GM21526 (cell line): Measurements from ENCODE around the gene FKBP2.
A peak's percentile ranks its signal among the peaks of the same experiment; 100 is the strongest.

ENCODE experiments used
- ATAC-seq: cut with Tn5 transposase; IDR thresholded peaks from one replicate; pipeline ENCODE4 v1.9.1; 2021; ENCODE audit warnings: moderate library complexity; ENCODE audit not compliant: unreplicated experiment, low FRiP score

Gene FKBP2

DNA sequence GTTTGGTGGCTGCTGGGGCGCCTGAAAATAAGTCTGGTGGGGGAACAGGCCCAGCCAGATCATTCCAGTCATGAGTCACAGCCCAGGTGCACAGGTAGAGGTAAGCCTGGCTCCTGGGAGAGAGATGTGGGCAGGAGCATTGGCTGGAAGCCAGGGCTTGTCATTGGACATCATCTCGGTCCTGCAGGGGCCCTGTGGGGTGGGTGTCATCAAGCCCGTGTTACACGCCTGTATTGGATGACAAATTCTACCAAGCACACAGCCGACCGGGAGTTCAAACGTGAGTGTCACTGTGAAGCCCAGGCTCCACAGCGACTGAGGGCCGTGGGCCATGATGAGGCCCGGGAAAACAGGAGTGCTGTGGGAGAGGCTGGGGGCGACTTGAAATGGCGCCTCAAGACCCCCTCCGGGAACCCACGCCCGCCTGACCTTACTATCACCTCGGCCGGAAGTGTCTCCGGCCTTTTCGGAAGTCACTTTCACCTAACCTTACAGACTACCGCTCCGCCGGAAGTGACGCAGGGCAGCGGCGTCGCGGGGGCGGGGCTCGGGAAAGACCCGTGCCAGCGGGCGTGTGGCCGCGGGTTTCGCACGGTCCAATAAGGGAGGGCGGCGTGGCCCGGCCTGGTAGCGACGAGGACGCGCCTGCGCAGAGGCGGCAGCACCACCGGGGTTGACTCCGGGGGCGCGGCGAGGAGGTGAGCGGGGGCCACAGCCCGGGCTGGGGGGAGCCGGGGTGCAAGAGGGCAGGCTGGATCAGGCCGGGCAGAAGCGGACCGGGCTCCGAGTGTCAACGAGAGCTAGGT is at the start of gene FKBP2:
FKBP2 (plus strand) TSS at position 661 of the 806 bp plus-strand sequence. CDS start 1,293 bp downstream, outside the sequence.
- ATAC-seq: peak; percentile 39

- ATAC-seq: no peak
Measured at GRCh38 chr11:64192434-64192833, 48.5 kb upstream of the FKBP2 start.

DNA sequence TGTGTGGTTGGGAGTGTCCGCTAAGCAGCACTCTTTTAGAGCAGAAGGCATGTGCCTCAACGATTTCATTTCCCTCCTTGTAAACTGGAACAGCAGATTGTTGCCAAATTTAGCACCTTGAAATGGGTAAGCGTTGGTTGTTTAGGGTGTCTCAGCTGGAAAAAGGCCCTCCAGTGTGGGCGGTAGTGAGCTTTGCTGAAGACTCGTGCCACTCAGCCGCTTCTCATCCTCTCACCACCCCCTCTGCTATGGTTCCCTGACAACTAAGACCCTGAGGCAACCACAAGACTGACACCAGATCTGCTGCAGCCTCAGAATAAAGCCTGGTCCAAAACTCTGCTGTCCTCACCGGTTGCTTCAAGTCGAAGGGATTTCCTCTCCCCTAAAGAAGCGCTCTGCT is 44.3 kb upstream of the FKBP2 start:
- no peak for ATAC-seq

- ATAC-seq: no peak
Measured at GRCh38 chr11:64198511-64198910, 42.4 kb upstream of the FKBP2 start.

- no peak for ATAC-seq
Measured at GRCh38 chr11:64201543-64201942, 39.4 kb upstream of the FKBP2 start.

DNA sequence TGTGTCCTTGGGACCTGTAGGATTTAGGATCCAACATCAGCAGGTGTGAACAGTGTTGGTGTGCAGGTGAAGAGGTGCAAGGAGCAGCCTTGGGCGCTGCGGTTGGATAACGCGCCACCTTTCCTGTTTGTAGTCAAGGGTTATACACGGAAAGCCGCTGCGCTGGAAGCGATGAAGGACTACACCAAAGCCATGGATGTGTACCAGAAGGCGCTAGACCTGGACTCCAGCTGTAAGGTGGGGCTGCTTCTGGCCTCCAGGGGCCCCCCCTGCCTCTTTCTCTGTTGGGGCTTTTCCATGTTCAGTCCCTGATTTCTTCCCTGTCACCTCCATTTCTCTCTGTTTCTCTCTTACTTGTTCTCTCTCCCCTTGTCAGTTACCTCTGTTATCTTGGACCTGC is 37.9 kb upstream of the FKBP2 start:
- ATAC-seq: no peak

DNA sequence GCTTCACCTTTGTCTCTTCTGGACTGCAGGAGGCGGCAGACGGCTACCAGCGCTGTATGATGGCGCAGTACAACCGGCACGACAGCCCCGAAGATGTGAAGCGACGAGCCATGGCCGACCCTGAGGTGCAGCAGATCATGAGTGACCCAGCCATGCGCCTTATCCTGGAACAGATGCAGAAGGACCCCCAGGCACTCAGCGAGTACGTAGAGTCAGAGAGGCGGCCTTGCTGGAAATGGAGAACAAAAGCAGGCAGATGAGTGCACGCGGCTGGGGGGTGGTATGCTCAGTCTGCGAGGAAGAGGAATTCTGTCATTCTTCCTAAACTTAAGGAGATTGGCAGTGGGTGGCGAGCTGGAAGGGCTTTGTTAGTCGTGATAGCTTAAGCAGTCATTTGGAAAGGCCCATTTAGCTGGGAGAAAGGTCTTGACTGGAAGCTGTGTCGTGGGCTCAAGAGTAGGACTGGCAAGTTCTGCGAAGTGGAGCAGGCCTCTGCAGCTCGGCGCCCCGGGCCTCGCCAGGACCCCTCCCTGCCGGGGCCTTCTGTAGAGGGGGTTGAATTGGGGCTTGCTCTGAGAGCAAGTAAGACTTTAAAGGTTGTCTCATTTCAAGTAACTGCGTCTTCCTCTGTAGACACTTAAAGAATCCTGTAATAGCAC is 37.3 kb upstream of the FKBP2 start:
- ATAC-seq: no peak

GRCh38 chr11:64204080-64204440 is 36.8 kb upstream of the FKBP2 start:
- ATAC-seq: no peak

DNA sequence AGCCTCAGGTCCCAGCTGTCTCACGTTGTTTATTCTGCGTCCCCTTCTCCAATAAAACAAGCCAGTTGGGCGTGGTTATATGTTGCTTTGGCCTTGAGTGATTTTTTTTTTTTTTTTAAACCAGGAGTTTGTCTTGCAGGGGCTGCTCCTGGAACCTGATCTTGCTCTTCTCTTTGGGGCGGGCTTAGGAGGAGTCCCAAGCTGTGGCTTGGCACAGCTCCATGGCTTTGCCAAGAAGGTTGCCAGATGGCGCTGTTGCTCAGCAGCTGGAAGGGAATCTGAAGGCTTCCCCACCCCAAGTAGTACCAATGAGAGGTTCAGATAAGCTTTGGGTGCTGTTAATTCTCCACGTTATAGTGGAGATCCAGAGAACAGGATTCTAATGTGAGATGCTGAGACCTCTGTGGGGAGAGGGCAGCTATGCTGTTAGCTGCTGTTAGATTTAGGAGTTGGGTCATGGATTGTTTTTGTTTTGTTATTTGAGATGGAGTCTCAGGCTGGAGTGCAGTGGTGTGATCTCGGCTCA is 36.4 kb upstream of the FKBP2 start:
- ATAC-seq: no peak

DNA sequence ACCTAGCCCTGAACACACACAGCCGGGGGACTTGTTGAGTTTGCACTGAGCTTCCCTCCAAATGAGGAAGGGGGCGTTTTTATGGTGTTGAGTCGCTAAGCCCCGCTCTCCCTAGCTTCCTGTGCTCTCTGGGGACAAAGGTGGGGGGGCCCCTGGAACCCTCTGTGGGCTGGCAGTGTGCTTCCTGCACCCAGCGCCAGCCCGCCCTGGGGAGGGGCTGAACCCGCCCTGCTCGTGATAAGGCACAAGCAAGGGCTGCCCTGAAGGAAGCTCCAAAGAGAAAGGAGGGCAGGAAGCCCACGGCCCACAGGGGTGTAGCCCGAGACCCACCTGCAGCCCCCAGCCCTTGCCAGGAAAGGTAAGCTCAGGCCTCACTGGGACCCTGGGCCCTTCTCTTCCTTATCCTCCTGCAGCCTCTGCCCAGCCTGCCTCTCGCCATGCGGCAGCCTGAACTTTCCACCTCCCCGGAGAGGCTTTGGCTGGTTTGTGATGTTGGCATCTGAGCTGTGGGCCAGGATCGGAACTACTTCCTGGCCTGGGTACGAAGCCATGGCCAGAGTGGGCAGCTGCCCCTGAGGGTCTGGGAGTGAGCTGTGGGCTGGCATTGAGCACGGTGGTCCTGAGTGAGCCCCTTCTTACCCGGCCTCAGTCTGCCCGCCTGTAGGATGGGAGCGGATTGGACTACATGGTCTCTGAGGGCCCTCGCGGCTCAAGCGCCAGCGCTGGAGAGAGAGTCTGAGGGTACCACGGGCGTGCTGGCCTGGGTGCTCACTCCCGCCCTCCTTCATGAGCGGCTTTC is 34.2 kb upstream of the FKBP2 start, which contains the start of gene FERMT3:
FERMT3 (plus strand) TSS at position 265 of the 799 bp plus-strand sequence. CDS start 644 bp downstream, outside the sequence.
- no peak for ATAC-seq

- peak; percentile 37 for ATAC-seq
Measured at GRCh38 chr11:64207256-64208085, 33.4 kb upstream of the FKBP2 start.

- ATAC-seq: no peak
Measured at GRCh38 chr11:64208086-64208795, 32.7 kb upstream of the FKBP2 start.

DNA sequence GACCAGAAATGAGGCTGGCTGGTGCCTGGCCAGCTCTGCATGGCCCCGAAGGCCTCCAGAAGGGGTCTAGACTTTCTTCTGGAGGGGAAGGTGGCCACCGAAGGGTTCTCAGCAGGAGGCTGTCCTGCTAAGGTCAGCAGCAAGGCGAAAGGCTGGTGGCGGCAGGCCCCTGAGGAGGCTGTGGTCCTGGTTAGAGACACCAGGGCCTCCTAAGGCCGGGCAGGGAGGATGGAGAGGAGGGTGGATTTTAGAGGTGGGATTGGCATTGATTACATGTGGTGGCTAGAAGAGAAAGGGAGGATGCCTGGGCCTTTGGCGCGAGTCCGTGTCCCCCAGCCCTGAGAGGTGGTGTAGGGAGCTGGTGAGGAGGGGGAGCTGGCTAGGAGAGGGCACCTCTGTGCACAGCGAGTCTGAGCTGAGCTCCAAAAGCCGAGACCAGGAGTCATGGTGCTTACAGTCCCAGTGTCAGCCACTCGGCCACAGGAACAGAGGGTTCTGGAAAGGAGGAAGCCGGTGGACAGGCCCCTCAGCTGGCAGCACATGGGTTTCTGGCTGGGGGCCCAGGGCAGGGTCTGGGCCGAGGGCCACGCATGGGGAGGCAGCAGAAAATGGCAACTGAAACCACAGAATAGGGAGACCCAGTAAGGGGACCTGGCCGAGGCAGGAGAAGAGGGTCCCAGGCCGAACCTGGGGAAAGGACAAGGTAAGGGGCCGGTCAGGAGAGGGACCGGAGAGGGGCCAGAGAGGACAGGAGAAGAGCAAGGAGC is 31.9 kb upstream of the FKBP2 start:
- no peak for ATAC-seq

DNA sequence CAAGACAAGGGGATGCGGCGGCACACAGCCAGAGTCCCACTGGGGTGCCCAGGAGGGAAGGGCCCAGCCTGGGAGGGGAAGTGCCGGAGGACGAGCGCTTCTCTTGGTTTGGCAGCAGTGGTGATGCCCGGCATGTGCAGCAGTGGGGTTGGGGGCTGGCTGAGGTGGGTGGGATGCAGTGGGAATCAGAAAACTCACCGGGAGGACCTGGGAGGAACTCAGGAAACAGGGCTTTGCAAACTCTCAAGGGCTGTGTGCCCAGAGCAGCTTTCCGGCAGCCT is 31.4 kb upstream of the FKBP2 start:
- ATAC-seq: no peak

DNA sequence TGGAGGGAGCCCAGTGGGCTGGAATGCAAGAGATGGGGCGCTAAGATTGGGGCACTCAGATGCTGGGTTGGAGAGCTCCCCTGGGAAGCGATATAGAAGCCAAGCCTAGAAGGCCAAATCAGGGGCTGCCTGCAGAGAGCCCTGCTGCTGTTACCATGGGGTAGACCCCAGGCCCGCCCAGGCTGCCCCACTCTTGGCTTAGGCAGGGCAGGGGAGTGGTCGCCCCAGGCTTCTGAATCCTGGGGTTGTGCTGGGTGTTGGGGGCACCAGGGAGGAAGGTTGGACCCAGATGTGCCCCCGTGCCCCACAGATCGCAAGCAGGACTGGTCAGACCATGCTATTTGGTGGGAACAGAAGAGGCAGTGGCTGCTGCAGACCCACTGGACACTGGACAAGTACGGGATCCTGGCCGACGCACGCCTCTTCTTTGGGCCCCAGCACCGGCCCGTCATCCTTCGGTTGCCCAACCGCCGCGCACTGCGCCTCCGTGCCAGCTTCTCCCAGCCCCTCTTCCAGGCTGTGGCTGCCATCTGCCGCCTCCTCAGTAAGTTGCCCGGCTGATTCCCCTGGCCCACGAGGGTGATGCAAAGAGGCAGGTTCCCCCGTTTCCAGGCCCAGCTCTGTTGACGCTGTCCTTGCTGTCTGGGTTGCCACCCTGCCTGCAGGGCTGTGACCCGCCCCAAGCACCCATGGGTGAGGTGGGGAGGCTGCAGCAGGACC is 30.4 kb upstream of the FKBP2 start:
- ATAC-seq: no peak

DNA sequence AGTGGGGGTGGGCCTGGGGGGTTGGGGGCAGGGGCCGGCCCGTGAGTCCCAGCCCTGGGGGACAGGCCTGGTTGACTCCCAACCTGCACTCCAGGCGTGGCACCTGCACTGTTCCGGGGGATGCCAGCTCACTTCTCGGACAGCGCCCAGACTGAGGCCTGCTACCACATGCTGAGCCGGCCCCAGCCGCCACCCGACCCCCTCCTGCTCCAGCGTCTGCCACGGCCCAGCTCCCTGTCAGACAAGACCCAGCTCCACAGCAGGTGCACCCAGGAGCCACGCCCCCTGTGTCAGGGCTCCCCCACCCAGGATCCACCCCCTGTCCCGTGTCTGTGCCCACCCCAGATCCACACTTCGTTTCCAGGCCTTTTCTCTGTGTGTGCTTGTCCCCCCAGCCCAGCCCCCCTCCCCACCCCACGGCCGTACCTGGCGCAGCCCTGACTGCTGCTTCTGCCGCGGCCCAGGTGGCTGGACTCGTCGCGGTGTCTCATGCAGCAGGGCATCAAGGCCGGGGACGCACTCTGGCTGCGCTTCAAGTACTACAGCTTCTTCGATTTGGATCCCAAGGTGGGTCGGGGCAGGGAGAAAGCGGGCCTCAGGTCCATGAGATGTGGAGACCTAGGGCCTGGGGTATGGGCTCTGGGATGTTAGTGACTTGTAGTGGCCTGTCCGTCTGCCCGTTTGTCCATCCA is 29.6 kb upstream of the FKBP2 start:
- ATAC-seq: no peak

DNA sequence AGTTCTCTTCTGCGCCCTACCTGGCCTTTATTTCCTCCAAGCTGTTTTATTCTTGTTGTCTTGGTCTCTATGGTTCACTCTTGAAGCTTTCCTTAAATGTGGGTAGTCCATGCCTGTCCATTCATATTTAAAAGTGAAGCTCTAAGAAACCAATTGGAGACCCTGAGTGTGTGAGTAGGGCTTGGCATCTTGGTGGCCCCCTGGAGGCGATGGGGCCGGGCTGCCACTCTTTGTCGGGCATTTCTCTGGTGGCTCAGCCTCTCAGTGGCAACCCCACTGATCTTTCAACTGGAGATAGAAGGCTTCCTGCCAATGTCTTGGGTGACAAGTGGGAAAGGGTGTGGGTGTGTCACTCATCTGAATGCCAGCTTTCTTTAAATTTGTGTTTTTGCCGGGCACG is 24.0 kb upstream of the FKBP2 start:
- ATAC-seq: no peak
